NCI-H446 treated with DMSO at 0.1 percent for 48 hours (cell line): ENCODE results near the gene CAMK2B.
"Not testable (repeated sequence)": the region's sequence is repeated elsewhere in the genome, so short reads cannot be mapped to it uniquely, and the experiment has no call there.

ENCODE experiments used
- DNase-seq: peaks from one replicate; lab custom pipeline; 2025; lab: John Stamatoyannopoulos, UW

The CAMK2B gene

GRCh38 chr7:44189993-44190872 is 135.2 kb downstream of the CAMK2B start:
- DNase-seq, result no peak

- DNase-seq, result no peak
Measured at GRCh38 chr7:44189286-44189992, 136.0 kb downstream of the CAMK2B start, which contains the start of gene GCK. Gene GCK (minus strand): TSS chr7:44189439. CDS start chr7:44188953, 486 bp downstream.

GRCh38 chr7:44188480-44189225 is 136.7 kb downstream of the CAMK2B start:
- no peak for DNase-seq

- no peak for DNase-seq
Measured at GRCh38 chr7:44187636-44188416, 137.6 kb downstream of the CAMK2B start.

GRCh38 chr7:44186736-44187135 is 138.7 kb downstream of the CAMK2B start:
- no peak for DNase-seq

GRCh38 chr7:44185729-44186128 is 139.7 kb downstream of the CAMK2B start:
- no peak for DNase-seq

- no peak for DNase-seq
Measured at GRCh38 chr7:44184873-44185446, 140.4 kb downstream of the CAMK2B start.

- DNase-seq, result no peak
Measured at GRCh38 chr7:44184206-44184872, 141.1 kb downstream of the CAMK2B start.

GRCh38 chr7:44183386-44183785 is 142.0 kb downstream of the CAMK2B start:
- DNase-seq, result no peak

GRCh38 chr7:44182827-44183226 is 142.6 kb downstream of the CAMK2B start:
- DNase-seq, result no peak

GRCh38 chr7:44180631-44181030 is 144.8 kb downstream of the CAMK2B start:
- DNase-seq, result no peak

- peak; percentile 62 for DNase-seq
Measured at GRCh38 chr7:44177570-44178131, 147.7 kb downstream of the CAMK2B start.

- DNase-seq, result no peak
Measured at GRCh38 chr7:44176486-44176885, 148.9 kb downstream of the CAMK2B start.

GRCh38 chr7:44175730-44176129 is 149.7 kb downstream of the CAMK2B start:
- no peak for DNase-seq

GRCh38 chr7:44174694-44174948 is 150.8 kb downstream of the CAMK2B start:
- DNase-seq, result not testable (repeated sequence)

- DNase-seq, result no peak
Measured at GRCh38 chr7:44173911-44174693, 151.3 kb downstream of the CAMK2B start.

GRCh38 chr7:44172803-44173424 is 152.5 kb downstream of the CAMK2B start:
- DNase-seq, result no peak

GRCh38 chr7:44172352-44172751 is 153.0 kb downstream of the CAMK2B start:
- no peak for DNase-seq

GRCh38 chr7:44171901-44172300 is 153.5 kb downstream of the CAMK2B start:
- DNase-seq, result not testable (repeated sequence)
